GM23338 (cell line): ENCODE results near the gene NEO1. TPM values are rescaled to one million over a fixed set of nuclear protein-coding genes. Genes with fewer than 3 reads are reported as not detected.
A peak's percentile ranks its signal among the peaks of the same experiment; 100 is the strongest.

Experiments
- ATAC-seq: fragments of 200-7000 bp; cut with Tn5 transposase; 3 replicates; pipeline ENCODE4 v1.9.1; 2020
- DNase-seq: peaks from one replicate; pipeline ENCODE4 v3.0.0-alpha.2; 2015; ENCODE audit warnings: low spot score
- H2AFZ ChIP-seq: fragments of 200-600 bp; sonication (generic); 2 replicates; pipeline ENCODE4 v1.8.0; 2016; ENCODE audit warnings: antibody characterized with exemption, mild to moderate bottlenecking, moderate library complexity
- H3F3A ChIP-seq: fragments of 200-600 bp; sonication (generic); replicated peaks from 2 replicates; pipeline ENCODE4 v1.8.0; 2017; ENCODE audit warnings: antibody characterized with exemption, mixed run types, low read depth
- H3K27ac ChIP-seq: fragments of 200-600 bp; sonication (generic); 2 replicates; pipeline ENCODE4 v1.6.1; 2016; ENCODE audit warnings: low read depth
- H3K27me3 ChIP-seq: fragments of 200-600 bp; sonication (generic); 2 replicates; pipeline ENCODE4 v1.8.0; 2016; ENCODE audit warnings: mild to moderate bottlenecking, mixed run types, moderate library complexity; ENCODE audit not compliant: insufficient read depth
- H3K36me3 ChIP-seq: fragments of 200-600 bp; sonication (generic); 2 replicates; pipeline ENCODE4 v1.8.0; 2016; ENCODE audit warnings: mild to moderate bottlenecking; ENCODE audit not compliant: insufficient read depth
- H3K4me1 ChIP-seq: fragments of 200-600 bp; sonication (generic); 2 replicates; pipeline ENCODE4 v1.8.0; 2016; ENCODE audit warnings: mild to moderate bottlenecking, moderate library complexity; ENCODE audit not compliant: insufficient read depth
- H3K4me2 ChIP-seq: fragments of 200-600 bp; sonication (generic); 2 replicates; pipeline ENCODE4 v1.7.1; 2017; ENCODE audit warnings: mixed run types
- H3K4me3 ChIP-seq: fragments of 200-600 bp; sonication (generic); 2 replicates; pipeline ENCODE4 v1.6.1; 2016; ENCODE audit warnings: mixed run types
- H3K79me2 ChIP-seq: fragments of 200-600 bp; sonication (generic); replicated peaks from 2 replicates; pipeline ENCODE4 v1.8.0; 2017; ENCODE audit warnings: mild to moderate bottlenecking; ENCODE audit not compliant: insufficient read depth
- H3K9me2 ChIP-seq: fragments of 200-600 bp; sonication (generic); 2 replicates; pipeline ENCODE4 v1.8.0; 2017; ENCODE audit not compliant: insufficient read depth
- H4K20me1 ChIP-seq: fragments of 200-600 bp; sonication (generic); replicated peaks from 2 replicates; pipeline ENCODE4 v1.8.0; 2017; ENCODE audit warnings: mild to moderate bottlenecking; ENCODE audit not compliant: insufficient read depth
- H3K27ac Mint-ChIP-seq: 2 replicates; pipeline ENCODE4 v1.8.0; 2020; ENCODE audit warnings: inconsistent platforms, mild to moderate bottlenecking, moderate library complexity, mixed read lengths
- H3K27me3 Mint-ChIP-seq: 3 replicates; pipeline ENCODE4 v1.8.0; 2022; ENCODE audit warnings: low read depth, mild to moderate bottlenecking, moderate library complexity, mixed read lengths, inconsistent platforms; ENCODE audit not compliant: insufficient read depth, poor library complexity
- H3K36me3 Mint-ChIP-seq: 3 replicates; pipeline ENCODE4 v1.8.0; 2021; ENCODE audit warnings: low read depth, mild to moderate bottlenecking, inconsistent platforms, moderate library complexity, mixed read lengths
- H3K4me1 Mint-ChIP-seq: 3 replicates; pipeline ENCODE4 v1.8.0; 2020; ENCODE audit warnings: mild to moderate bottlenecking, inconsistent platforms, mixed read lengths
- H3K4me3 Mint-ChIP-seq: 3 replicates; pipeline ENCODE4 v1.8.0; 2021; ENCODE audit warnings: moderate library complexity, mild to moderate bottlenecking, inconsistent platforms, mixed read lengths
- H3K9me3 Mint-ChIP-seq: 3 replicates; pipeline ENCODE4 v1.8.0; 2020; ENCODE audit warnings: moderate library complexity, mild to moderate bottlenecking, inconsistent platforms, mixed read lengths
- CREB1 ChIP-seq: fragments of 250-450 bp; sonication (Bioruptor Pico); IDR thresholded peaks from 2 replicates; pipeline ENCODE4 v1.5.0; 2020; ENCODE audit warnings: low read depth, mild to moderate bottlenecking, moderate library complexity
- EZH2 ChIP-seq: fragments of 200-600 bp; sonication (generic); IDR thresholded peaks from one replicate; pipeline ENCODE4 v1.8.0; 2017; ENCODE audit warnings: antibody characterized with exemption, mild to moderate bottlenecking, low read depth; ENCODE audit not compliant: unreplicated experiment
- EZH2phosphoT487 ChIP-seq: fragments of 200-600 bp; sonication (generic); IDR thresholded peaks from one replicate; pipeline ENCODE4 v1.8.1; 2018; ENCODE audit warnings: antibody characterized with exemption; ENCODE audit not compliant: unreplicated experiment
- JUNB ChIP-seq: IDR thresholded peaks from one replicate; pipeline ENCODE4 v1.6.1; 2016; ENCODE audit warnings: antibody characterized with exemption; ENCODE audit not compliant: unreplicated experiment
- NANOG ChIP-seq: IDR thresholded peaks from 2 replicates; pipeline ENCODE4 v1.6.1; 2016; ENCODE audit warnings: antibody characterized with exemption, borderline replicate concordance
- POLR2AphosphoS5 ChIP-seq: IDR thresholded peaks from 2 replicates; pipeline ENCODE4 v1.6.1; 2016; ENCODE audit warnings: antibody characterized with exemption, low read depth
- STAT1 ChIP-seq: IDR thresholded peaks from one replicate; pipeline ENCODE4 v1.6.1; 2016; ENCODE audit warnings: antibody characterized with exemption; ENCODE audit not compliant: unreplicated experiment
- ZNF114 ChIP-seq: fragments of 250-450 bp; sonication (Bioruptor Pico); IDR thresholded peaks from 2 replicates; pipeline ENCODE4 v1.5.0; 2020; ENCODE audit warnings: mild to moderate bottlenecking, moderate library complexity
- ZNF331 ChIP-seq: fragments of 250-450 bp; sonication (Bioruptor Pico); IDR thresholded peaks from 2 replicates; pipeline ENCODE4 v1.5.0; 2020; ENCODE audit warnings: low read depth, mild to moderate bottlenecking, moderate library complexity
- polyA plus RNA-seq: library from polyadenylated mRNA; unstranded; fragments of >200 nt; fragmentation: Nextera tagmentation; extraction: Ambion mirVana; gene quantifications from 2 replicates; pipeline ENCODE4 v1.2.1, GENCODE V29; 2016
- total RNA-seq: library from RNA; depleted of rRNA; stranded (reverse); fragments of >200 nt; shearing (Covaris generic); gene quantifications from 2 replicates; pipeline ENCODE4 v1.2.3, GENCODE V29; 2014
- TF ChIP-seq, protein P1 (sequence below): IDR thresholded peaks from one replicate; pipeline ENCODE4 v1.6.1; 2018; ENCODE audit warnings: antibody characterized with exemption; ENCODE audit not compliant: unreplicated experiment
- TF ChIP-seq, protein P2 (sequence below): fragments of 250-450 bp; sonication (Bioruptor Pico); IDR thresholded peaks from 2 replicates; pipeline ENCODE4 v1.5.0; 2020; ENCODE audit warnings: mild to moderate bottlenecking, moderate library complexity

The NEO1 gene
- total and polyA plus RNA-seq, 2 experiments from 2014 or later: 8.4 to 45.8 TPM

DNA sequence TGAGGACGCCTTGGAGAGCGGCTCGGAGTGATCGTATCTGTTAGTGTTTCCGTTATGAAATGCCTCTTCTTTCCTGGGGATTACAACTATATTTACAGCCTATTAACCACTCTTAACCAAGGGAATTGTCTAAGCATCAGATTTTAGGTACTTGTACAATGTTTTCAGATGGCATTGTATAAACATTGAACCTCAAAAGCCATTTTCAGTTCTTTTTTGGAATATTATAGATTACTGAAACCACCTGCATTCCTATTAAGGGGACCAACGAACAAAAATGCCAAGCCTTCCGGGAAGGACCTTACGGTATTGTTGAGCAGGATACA, 1.1 kb downstream of the NEO1 start (continued):
- no peak for TF ChIP-seq ZNF331 (CRISPR knock-in tag)
- TF ChIP-seq JUNB: no peak
- no peak for TF ChIP-seq EZH2
- TF ChIP-seq EZH2phosphoT487: no peak
- no peak for TF ChIP-seq STAT1
- TF ChIP-seq POLR2AphosphoS5: no peak
- no peak for TF ChIP-seq NANOG
- TF ChIP-seq, protein P1, sequence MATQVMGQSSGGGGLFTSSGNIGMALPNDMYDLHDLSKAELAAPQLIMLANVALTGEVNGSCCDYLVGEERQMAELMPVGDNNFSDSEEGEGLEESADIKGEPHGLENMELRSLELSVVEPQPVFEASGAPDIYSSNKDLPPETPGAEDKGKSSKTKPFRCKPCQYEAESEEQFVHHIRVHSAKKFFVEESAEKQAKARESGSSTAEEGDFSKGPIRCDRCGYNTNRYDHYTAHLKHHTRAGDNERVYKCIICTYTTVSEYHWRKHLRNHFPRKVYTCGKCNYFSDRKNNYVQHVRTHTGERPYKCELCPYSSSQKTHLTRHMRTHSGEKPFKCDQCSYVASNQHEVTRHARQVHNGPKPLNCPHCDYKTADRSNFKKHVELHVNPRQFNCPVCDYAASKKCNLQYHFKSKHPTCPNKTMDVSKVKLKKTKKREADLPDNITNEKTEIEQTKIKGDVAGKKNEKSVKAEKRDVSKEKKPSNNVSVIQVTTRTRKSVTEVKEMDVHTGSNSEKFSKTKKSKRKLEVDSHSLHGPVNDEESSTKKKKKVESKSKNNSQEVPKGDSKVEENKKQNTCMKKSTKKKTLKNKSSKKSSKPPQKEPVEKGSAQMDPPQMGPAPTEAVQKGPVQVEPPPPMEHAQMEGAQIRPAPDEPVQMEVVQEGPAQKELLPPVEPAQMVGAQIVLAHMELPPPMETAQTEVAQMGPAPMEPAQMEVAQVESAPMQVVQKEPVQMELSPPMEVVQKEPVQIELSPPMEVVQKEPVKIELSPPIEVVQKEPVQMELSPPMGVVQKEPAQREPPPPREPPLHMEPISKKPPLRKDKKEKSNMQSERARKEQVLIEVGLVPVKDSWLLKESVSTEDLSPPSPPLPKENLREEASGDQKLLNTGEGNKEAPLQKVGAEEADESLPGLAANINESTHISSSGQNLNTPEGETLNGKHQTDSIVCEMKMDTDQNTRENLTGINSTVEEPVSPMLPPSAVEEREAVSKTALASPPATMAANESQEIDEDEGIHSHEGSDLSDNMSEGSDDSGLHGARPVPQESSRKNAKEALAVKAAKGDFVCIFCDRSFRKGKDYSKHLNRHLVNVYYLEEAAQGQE: no peak
- TF ChIP-seq CREB1 (CRISPR knock-in tag): no peak
- TF ChIP-seq ZNF114 (CRISPR knock-in tag): no peak

DNA sequence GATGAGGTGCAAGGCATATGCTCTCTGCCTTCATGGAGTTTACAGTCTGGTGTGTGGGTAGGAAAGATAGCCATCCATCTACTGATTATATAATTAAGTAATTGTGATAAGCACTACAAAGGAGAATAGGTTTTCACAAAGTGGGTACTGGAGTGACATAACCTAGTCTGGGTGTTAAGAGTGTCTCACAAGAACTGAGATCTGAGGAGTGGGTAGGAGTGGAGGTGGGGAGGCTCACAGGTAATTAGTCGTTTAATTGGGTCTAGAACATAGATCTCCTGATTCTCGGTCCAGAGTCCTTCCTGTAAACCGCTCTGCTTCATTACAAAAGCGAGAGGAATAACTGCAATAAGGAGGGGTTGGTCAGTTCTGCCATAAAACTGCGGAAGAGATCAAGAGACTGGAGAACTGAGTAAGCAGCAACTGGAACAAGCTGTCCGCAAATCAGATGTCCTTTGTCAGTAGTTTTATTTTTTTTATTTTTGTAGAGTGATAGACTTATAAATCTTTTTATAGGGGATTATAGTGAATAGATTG, 2.2 kb downstream of the NEO1 start:
- peaks cover 3% of the 10 kb centered on the region for H3K27me3 Mint-ChIP-seq
- ATAC-seq: no peak
- H3K27me3 ChIP-seq: peaks cover 6% of the 10 kb centered on the region; the same call in 1 of the 2 replicates
- no peak overlapping the region for H3K27ac ChIP-seq
- H4K20me1 ChIP-seq: peaks cover 16% of the 10 kb centered on the region; the same call in 1 of the 2 replicates
- no peaks in the 10 kb centered on the region for H3K36me3 Mint-ChIP-seq
- peaks cover 62% of the 10 kb centered on the region for H3K79me2 ChIP-seq
- 0 out of 2 replicates have a peak overlapping the region, but pooled peaks have one; percentile 75 for H3K4me2 ChIP-seq
- no peak overlapping the region for H3K4me3 ChIP-seq
- no peaks in the 10 kb centered on the region for H3K36me3 ChIP-seq
- no peak overlapping the region for H2AFZ ChIP-seq
- H3K4me1 ChIP-seq: peaks cover 17% of the 10 kb centered on the region
- no peak for TF ChIP-seq EZH2
- TF ChIP-seq ZNF114 (CRISPR knock-in tag): no peak
- TF ChIP-seq NANOG: no peak
- TF ChIP-seq JUNB: no peak
- H3K9me2 ChIP-seq: no peaks in the 10 kb centered on the region
- no peak overlapping the region for H3K4me3 Mint-ChIP-seq
- no peak overlapping the region for H3K27ac Mint-ChIP-seq
- H3F3A ChIP-seq: no peaks in the 10 kb centered on the region
- no peak for DNase-seq
- peaks cover 14% of the 10 kb centered on the region for H3K4me1 Mint-ChIP-seq
- H3K9me3 Mint-ChIP-seq: no peaks in the 10 kb centered on the region

DNA sequence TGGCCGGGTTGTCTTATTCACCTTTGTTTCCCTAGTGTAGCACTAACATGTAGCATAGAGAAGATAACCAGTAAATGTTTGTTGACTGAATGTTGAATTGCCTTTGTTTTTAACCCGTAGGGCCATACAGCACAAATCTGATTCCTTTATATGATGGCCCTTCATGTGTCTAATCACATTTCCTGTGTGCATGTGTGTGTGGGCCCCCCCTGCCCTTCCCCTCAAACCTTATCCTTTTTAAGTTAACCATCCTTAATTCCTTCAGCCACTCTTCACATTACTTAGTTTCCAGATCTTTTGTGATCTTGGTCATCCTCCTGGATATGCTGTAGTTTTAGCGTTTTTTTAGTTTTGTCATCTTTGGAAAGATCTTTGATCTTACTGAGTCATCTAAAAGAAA, 4.2 kb downstream of the NEO1 start:
- peaks cover 3% of the 10 kb centered on the region for H3K27me3 Mint-ChIP-seq
- H3K9me3 Mint-ChIP-seq: no peaks in the 10 kb centered on the region
- peaks cover 6% of the 10 kb centered on the region; the same call in 2 of the 3 replicates for H3K4me1 Mint-ChIP-seq
- Histone ChIP-seq H4K20me1 (peaks cover 19% of the 10 kb centered on the region; the same call in 1 of the 2 replicates), H3K79me2 (peaks cover 82% of the 10 kb centered on the region), H3K4me3 (no peak overlapping the region), H2AFZ (no peak overlapping the region), H3K36me3 (no peaks in the 10 kb centered on the region), H3K4me2 (no peak overlapping the region), H3K27ac (no peak overlapping the region), H3K4me1 (peaks cover 7% of the 10 kb centered on the region), H3K9me2 (no peaks in the 10 kb centered on the region), H3K27me3 (no peaks in the 10 kb centered on the region; the same call in 1 of the 2 replicates), H3F3A (no peaks in the 10 kb centered on the region)
- H3K27ac Mint-ChIP-seq: no peak overlapping the region
- ATAC-seq (no peak), DNase-seq (no peak)
- H3K4me3 Mint-ChIP-seq: no peak overlapping the region
- H3K36me3 Mint-ChIP-seq: no peaks in the 10 kb centered on the region
- TF ChIP-seq, protein P2, sequence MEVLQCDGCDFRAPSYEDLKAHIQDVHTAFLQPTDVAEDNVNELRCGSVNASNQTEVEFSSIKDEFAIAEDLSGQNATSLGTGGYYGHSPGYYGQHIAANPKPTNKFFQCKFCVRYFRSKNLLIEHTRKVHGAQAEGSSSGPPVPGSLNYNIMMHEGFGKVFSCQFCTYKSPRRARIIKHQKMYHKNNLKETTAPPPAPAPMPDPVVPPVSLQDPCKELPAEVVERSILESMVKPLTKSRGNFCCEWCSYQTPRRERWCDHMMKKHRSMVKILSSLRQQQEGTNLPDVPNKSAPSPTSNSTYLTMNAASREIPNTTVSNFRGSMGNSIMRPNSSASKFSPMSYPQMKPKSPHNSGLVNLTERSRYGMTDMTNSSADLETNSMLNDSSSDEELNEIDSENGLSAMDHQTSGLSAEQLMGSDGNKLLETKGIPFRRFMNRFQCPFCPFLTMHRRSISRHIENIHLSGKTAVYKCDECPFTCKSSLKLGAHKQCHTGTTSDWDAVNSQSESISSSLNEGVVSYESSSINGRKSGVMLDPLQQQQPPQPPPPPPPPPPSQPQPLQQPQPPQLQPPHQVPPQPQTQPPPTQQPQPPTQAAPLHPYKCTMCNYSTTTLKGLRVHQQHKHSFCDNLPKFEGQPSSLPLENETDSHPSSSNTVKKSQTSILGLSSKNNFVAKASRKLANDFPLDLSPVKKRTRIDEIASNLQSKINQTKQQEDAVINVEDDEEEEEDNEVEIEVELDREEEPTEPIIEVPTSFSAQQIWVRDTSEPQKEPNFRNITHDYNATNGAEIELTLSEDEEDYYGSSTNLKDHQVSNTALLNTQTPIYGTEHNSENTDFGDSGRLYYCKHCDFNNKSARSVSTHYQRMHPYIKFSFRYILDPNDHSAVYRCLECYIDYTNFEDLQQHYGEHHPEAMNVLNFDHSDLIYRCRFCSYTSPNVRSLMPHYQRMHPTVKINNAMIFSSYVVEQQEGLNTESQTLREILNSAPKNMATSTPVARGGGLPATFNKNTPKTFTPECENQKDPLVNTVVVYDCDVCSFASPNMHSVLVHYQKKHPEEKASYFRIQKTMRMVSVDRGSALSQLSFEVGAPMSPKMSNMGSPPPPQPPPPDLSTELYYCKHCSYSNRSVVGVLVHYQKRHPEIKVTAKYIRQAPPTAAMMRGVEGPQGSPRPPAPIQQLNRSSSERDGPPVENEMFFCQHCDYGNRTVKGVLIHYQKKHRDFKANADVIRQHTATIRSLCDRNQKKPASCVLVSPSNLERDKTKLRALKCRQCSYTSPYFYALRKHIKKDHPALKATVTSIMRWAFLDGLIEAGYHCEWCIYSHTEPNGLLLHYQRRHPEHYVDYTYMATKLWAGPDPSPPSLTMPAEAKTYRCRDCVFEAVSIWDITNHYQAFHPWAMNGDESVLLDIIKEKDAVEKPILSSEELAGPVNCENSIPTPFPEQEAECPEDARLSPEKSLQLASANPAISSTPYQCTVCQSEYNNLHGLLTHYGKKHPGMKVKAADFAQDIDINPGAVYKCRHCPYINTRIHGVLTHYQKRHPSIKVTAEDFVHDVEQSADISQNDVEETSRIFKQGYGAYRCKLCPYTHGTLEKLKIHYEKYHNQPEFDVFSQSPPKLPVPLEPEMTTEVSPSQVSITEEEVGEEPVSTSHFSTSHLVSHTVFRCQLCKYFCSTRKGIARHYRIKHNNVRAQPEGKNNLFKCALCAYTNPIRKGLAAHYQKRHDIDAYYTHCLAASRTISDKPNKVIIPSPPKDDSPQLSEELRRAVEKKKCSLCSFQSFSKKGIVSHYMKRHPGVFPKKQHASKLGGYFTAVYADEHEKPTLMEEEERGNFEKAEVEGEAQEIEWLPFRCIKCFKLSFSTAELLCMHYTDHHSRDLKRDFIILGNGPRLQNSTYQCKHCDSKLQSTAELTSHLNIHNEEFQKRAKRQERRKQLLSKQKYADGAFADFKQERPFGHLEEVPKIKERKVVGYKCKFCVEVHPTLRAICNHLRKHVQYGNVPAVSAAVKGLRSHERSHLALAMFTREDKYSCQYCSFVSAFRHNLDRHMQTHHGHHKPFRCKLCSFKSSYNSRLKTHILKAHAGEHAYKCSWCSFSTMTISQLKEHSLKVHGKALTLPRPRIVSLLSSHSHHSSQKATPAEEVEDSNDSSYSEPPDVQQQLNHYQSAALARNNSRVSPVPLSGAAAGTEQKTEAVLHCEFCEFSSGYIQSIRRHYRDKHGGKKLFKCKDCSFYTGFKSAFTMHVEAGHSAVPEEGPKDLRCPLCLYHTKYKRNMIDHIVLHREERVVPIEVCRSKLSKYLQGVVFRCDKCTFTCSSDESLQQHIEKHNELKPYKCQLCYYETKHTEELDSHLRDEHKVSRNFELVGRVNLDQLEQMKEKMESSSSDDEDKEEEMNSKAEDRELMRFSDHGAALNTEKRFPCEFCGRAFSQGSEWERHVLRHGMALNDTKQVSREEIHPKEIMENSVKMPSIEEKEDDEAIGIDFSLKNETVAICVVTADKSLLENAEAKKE: no peak
